Dendritic cell treated with granulocyte-macrophage colony-stimulating factor and Interleukin-4, amounts not matched to agents 40 ng/mL and 50 ng/mL, for 4 days (primary cell): ENCODE data around the gene PRAC2.

ENCODE experiments used
- H3K27ac Mint-ChIP-seq: one replicate; pipeline ENCODE4 v1.8.0; 2022; ENCODE audit warnings: mild to moderate bottlenecking, mixed read lengths
- H3K27me3 Mint-ChIP-seq: one replicate; pipeline ENCODE4 v1.8.0; 2022; ENCODE audit warnings: mild to moderate bottlenecking, mixed read lengths
- H3K36me3 Mint-ChIP-seq: one replicate; pipeline ENCODE4 v1.8.0; 2022; ENCODE audit warnings: low read depth, mixed read lengths
- H3K4me1 Mint-ChIP-seq: one replicate; pipeline ENCODE4 v1.8.0; 2022; ENCODE audit warnings: low read depth, mixed read lengths
- H3K4me3 Mint-ChIP-seq: one replicate; pipeline ENCODE4 v1.8.0; 2022; ENCODE audit warnings: mild to moderate bottlenecking, moderate library complexity, mixed read lengths
- H3K9me3 Mint-ChIP-seq: one replicate; pipeline ENCODE4 v1.8.0; 2022; ENCODE audit warnings: mixed read lengths
- intact Hi-C: fragments of 100-400 bp; cut with micrococcal nuclease; formaldehyde crosslinking; loops from one replicate; pipeline ENCODE4 v1.15.0; 2022

The PRAC2 gene

GRCh38 chr17:48773245-48773644, 50.3 kb downstream of the PRAC2 start:
- intact Hi-C loops, result no loop called here
- Mint-ChIP-seq H3K27me3 (peaks cover 35% of the 10 kb centered on the region), H3K9me3 (no peaks in the 10 kb centered on the region), H3K36me3 (no peaks in the 10 kb centered on the region), H3K4me3 (no peak overlapping the region), H3K27ac (no peak overlapping the region), H3K4me1 (peaks cover 8% of the 10 kb centered on the region)
